ENCODE measurements around the gene CITED4.

- TF ChIP-seq POLR2A (IDR thresholded peaks at IDR 0.05; ENCODE audit: extremely low read depth, insufficient read length) (no peak), CTCF (IDR thresholded peaks at IDR 0.05; ENCODE audit: low read depth, low read length) (no peak), MYC (IDR thresholded peaks at IDR 0.05; ENCODE audit: low read depth, low read length) (no peak)
- TF ChIP-seq, protein P1, sequence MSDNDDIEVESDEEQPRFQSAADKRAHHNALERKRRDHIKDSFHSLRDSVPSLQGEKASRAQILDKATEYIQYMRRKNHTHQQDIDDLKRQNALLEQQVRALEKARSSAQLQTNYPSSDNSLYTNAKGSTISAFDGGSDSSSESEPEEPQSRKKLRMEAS (IDR thresholded peaks at IDR 0.05; ENCODE audit: low read depth, low read length) = no peak
Observed at GRCh38 chr1:40908350-40908749, 46.2 kb upstream of the CITED4 start.
